Measurements from ENCODE around the gene WDR53. TPM values are rescaled to one million over a fixed set of nuclear protein-coding genes. Genes with fewer than 3 reads are reported as not detected.
A peak's percentile ranks its signal among the peaks of the same experiment; 100 is the strongest.

WDR53 gene
- total and polyA plus RNA-seq, 9 of the 15 experiments (the other 6 are each of a cell fraction or from before 2014, with no cell fraction given), result 13.0 to 34.5 (median 20.9) TPM

DNA sequence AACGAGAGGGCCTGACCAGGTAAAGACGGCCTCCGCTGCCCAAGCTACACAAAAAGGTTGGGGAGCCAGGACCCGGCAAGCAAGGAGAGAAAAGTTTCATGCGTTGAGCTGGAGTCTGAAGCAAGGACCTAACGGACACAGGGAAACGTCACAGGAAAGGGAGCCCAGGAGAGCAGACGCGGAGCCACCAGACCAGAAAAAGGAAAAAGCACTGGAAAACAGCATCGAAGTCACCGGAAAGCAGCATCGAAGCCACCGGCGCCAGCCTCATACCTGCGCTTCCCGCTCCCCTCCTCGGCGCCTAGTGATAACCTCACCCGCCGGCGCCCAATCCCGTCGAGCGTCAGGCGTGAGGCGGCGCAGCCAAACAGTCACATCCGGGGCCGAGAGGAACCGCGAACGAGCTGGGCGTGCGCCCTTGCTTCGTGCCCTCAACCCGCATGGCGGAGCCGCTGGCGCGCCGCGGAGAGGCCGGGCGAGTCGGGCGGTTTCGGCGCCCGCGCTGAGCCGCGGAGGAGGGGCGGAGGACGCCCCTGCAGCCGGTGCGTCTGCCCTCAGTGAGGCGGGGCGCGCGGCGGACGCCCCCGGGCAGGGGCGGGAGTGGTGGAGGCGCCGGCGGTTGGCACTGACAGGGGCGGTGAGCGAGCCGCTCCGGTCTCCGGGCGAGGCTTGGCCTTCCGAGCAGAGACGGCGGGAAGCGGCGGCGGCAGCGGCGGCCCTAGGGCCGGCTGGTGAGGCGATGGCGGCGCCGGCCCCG lies at the start of gene WDR53, which contains the start of gene FBXO45 (continued):
- TF ChIP-seq KLF13 (tag; IDR thresholded peaks at IDR 0.05; ENCODE audit: borderline replicate concordance, low read depth) (peak; percentile 88), NBN (IDR thresholded peaks at IDR 0.05; ENCODE audit: low read depth) (no peak; the same call in 1 of the 2 replicates), RBM39 (optimal IDR thresholded peaks at IDR 0.05; ENCODE audit: low read depth, low read length) (no peak), ZNF175 (CRISPR knock-in tag; IDR thresholded peaks at IDR 0.05; ENCODE audit: low read depth) (no peak), PHF20 (IDR thresholded peaks at IDR 0.05; ENCODE audit: partially characterized antibody) (peak; percentile 97), POLR2G (IDR thresholded peaks at IDR 0.05; ENCODE audit: low read depth, low read length) (peak; percentile 99), YY1 (IDR thresholded peaks at IDR 0.05; ENCODE audit: borderline replicate concordance in 1 of 3, control insufficient read depth in 1 of 3, extremely low read depth in 1 of 3, insufficient read depth in 3 of 3, insufficient read length in 1 of 3, insufficient replicate concordance in 2 of 3, low read depth in 1 of 3, low read length in 2 of 3) (peak; percentile 91 to 99 (median 98)), SIN3A (IDR thresholded peaks at IDR 0.05; ENCODE audit: borderline replicate concordance in 2 of 2, control insufficient read depth in 1 of 2, low read depth in 2 of 2, low read length in 2 of 2) (peak; percentile 68 to 93; a peak in 3 of 4 replicates), KLF10 (CRISPR knock-in tag; IDR thresholded peaks at IDR 0.05) (0 out of 2 replicates have a peak, but pooled peaks have one; percentile 16), ATF1 (CRISPR knock-in tag; IDR thresholded peaks at IDR 0.05) (peak; percentile 97), ATF1 (tag; IDR thresholded peaks at IDR 0.05) (peak; percentile 99), SPI1 (IDR thresholded peaks at IDR 0.05; ENCODE audit: borderline replicate concordance, low read depth, low read length) (0 out of 2 replicates have a peak, but pooled peaks have one; percentile 35), ZNF146 (CRISPR knock-in tag; IDR thresholded peaks at IDR 0.05; ENCODE audit: unreplicated experiment) (no peak), MAZ (CRISPR knock-in tag; conservative IDR thresholded peaks at IDR 0.05 in 1 of 2, IDR thresholded peaks at IDR 0.05 in 1 of 2) (peak; percentile 89 to 90)
- TF ChIP-seq, protein P1, sequence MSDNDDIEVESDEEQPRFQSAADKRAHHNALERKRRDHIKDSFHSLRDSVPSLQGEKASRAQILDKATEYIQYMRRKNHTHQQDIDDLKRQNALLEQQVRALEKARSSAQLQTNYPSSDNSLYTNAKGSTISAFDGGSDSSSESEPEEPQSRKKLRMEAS (CRISPR knock-in tag; IDR thresholded peaks at IDR 0.05), result peak; percentile 86
- TF ChIP-seq, protein P2, sequence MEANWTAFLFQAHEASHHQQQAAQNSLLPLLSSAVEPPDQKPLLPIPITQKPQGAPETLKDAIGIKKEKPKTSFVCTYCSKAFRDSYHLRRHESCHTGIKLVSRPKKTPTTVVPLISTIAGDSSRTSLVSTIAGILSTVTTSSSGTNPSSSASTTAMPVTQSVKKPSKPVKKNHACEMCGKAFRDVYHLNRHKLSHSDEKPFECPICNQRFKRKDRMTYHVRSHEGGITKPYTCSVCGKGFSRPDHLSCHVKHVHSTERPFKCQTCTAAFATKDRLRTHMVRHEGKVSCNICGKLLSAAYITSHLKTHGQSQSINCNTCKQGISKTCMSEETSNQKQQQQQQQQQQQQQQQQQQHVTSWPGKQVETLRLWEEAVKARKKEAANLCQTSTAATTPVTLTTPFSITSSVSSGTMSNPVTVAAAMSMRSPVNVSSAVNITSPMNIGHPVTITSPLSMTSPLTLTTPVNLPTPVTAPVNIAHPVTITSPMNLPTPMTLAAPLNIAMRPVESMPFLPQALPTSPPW (CRISPR knock-in tag; IDR thresholded peaks at IDR 0.05), result peak; percentile 56; the same call in 1 of the 2 replicates
- TF ChIP-seq, protein P3, sequence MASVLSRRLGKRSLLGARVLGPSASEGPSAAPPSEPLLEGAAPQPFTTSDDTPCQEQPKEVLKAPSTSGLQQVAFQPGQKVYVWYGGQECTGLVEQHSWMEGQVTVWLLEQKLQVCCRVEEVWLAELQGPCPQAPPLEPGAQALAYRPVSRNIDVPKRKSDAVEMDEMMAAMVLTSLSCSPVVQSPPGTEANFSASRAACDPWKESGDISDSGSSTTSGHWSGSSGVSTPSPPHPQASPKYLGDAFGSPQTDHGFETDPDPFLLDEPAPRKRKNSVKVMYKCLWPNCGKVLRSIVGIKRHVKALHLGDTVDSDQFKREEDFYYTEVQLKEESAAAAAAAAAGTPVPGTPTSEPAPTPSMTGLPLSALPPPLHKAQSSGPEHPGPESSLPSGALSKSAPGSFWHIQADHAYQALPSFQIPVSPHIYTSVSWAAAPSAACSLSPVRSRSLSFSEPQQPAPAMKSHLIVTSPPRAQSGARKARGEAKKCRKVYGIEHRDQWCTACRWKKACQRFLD (CRISPR knock-in tag; IDR thresholded peaks at IDR 0.05), result 0 out of 2 replicates have a peak, but pooled peaks have one; percentile 82
- TF ChIP-seq, protein P4, sequence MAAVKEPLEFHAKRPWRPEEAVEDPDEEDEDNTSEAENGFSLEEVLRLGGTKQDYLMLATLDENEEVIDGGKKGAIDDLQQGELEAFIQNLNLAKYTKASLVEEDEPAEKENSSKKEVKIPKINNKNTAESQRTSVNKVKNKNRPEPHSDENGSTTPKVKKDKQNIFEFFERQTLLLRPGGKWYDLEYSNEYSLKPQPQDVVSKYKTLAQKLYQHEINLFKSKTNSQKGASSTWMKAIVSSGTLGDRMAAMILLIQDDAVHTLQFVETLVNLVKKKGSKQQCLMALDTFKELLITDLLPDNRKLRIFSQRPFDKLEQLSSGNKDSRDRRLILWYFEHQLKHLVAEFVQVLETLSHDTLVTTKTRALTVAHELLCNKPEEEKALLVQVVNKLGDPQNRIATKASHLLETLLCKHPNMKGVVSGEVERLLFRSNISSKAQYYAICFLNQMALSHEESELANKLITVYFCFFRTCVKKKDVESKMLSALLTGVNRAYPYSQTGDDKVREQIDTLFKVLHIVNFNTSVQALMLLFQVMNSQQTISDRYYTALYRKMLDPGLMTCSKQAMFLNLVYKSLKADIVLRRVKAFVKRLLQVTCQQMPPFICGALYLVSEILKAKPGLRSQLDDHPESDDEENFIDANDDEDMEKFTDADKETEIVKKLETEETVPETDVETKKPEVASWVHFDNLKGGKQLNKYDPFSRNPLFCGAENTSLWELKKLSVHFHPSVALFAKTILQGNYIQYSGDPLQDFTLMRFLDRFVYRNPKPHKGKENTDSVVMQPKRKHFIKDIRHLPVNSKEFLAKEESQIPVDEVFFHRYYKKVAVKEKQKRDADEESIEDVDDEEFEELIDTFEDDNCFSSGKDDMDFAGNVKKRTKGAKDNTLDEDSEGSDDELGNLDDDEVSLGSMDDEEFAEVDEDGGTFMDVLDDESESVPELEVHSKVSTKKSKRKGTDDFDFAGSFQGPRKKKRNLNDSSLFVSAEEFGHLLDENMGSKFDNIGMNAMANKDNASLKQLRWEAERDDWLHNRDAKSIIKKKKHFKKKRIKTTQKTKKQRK (IDR thresholded peaks at IDR 0.05; ENCODE audit: borderline replicate concordance, low read depth, low read length), result no peak
